NCI-H226 (cell line): ENCODE data around the gene MPP7.
A peak's percentile ranks its signal among the peaks of the same experiment; 100 is the strongest.

Experiments used
- DNase-seq: peaks from one replicate; pipeline ENCODE4 v3.0.0-alpha.2; 2015

MPP7 gene

DNA sequence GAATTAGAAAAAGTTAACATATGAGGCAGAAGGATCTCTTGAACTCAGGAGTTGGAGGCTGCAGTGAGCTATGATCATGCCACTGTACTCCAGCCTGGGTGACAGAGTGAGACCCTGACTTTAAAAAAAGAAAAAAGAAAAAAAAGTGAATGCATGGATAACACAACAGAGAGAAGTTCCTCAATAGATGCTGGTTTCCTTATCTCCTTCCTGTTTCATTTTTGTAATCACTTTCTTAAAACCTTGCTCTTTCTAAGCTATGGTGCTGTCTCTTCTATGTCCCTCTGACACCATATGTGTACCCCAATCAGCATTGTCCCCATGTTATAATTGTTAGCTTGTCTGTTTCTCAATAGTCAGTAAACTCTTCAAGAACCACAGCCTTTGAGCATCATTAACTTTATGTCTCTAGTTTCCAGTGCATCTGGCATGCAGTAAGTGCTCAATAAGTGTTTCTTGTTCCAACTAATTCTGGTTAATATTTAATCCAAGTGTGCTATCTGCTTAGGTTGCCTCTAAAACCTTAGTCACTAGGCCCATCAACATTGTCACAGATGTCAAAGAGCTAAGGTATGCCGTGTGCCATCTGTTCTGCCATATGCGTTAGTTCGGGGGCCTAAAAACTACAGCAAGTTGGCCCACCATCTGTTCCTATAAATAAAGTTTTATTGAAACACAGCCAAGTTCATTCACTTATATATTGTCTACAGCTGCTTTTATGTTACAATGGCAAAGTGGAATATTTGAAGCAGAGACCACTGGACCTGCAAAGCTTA lies 36.2 kb downstream of the MPP7 start:
- DNase-seq: no peak

DNA sequence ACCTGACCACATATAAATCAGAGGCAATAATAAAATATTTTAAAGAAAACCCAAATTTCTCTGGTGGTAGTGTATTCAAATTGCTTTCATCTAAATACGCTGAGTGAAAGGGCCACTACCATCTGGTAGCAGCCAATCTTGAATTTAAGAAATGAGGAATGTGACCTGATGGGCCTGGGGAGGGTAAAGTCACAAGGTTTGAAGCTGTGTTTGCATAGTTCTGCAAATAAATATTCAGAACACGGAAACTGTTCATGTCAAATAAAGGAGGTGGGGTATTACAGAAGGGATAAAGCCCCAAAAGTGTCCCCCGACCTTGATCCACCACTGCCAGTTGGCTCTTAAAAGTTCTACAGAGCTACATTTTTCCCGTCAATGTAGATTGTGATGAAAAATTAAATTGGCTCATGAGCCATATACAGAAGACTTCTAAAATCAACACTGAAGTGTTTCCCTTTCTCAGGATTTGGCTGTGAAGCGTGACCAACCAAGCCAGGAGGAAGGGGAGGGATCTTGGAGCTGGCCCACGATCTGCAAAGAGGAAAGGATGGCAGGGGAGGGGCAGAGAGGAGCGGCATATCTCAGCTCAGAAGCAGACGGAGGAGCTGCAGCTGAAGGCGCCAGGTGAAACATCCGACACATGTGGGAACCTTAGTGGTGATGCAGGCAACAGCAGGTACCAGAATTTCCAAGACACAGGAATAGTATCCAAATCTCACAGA lies 39.6 kb downstream of the MPP7 start:
- DNase-seq: no peak

DNA sequence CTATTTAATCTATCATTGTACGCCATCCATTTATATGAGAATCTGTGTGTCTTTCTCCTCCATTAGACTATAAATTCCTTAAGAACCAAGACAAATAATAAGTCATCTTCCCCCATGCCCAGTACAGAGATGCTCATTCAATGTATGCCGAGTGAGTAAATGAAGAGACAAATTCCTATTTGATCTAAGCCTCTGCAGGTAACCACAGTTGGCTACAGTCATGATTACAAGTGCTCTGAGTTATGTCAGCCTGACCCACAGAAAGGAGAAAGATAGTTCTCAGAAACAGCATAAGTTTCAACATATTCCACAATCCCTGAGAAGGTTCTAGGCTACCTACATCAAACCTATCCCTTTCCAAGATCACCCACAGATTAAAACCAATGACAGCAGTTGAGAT lies 46.1 kb downstream of the MPP7 start:
- DNase-seq: peak; percentile 5

DNA sequence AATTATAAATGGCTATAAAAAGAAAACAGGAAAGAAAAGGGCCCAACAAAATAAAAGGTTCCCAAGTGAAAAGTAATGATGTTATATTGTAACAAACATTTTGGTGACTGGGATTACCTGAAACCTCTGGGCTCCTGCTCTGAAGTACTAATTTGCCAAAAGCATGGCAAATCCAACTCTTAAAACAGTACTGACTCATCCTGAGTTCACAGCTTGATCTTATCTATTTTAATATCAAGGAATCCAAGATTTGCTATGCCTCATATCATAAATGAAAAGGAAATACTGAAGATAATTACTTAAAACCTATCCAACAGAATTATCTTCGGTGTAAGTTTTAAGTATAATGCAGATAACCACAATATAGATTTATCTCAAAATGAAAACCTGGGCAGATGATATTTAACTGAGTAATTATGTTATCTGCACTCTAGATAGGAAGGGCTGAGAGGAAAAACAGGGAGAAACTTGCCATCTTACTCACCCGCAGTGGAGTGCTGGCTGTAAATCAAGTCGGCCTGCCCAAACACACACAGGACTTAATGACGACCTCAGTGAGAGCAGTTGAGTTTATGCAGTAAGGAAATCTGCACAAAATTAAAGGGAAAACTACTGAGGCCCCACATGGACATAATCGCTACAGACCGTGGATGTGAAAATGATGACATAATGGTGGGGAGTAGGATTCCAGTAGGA lies 48.4 kb downstream of the MPP7 start:
- DNase-seq: peak; percentile 70

DNA sequence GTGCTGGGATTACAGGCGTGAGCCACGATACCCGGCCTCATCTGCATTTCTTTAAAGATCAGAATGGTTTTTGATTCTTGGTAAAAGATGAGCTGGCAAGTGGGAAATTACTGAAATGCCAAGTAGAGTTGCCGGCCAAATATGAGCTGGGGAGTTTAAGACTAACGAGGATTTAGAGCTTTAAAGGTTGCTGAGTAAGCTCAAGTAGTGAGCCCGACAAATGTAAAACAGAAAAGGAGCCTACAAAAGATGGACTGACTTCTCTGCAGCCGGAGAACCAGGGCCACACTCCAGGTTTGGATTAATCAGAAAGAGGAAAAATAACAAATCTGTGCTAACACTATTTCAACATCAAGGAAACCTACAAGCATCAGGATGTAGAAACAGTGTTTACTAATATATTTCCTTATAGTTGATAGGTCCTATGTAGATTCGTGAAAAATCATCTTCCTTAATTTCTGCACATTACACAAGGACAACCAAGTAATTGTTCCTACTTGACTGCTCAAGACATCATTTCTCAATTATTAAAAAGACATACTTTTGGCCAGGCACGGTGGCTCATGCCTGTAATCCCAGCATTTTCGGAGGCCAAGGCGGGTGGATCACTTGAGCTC lies 49.6 kb downstream of the MPP7 start:
- no peak for DNase-seq
